CD4-positive, alpha-beta T cell (primary cell): ENCODE measurements around the gene STOX2. TPM values are rescaled to one million over a fixed set of nuclear protein-coding genes. Genes with fewer than 3 reads are reported as not detected.

Experiments
- ATAC-seq: fragments of 200-7000 bp; cut with Tn5 transposase; one replicate; pipeline ENCODE4 v1.10.0; 2022; ENCODE audit warnings: mild to moderate bottlenecking; ENCODE audit not compliant: poor library complexity
- CTCF ChIA-PET: fragments of 350-600 bp; sonication (Branson Sonifier 250); formaldehyde crosslinking; loops from one replicate; lab custom pipeline; 2021; ENCODE audit warnings: antibody characterized with exemption, inconsistent platforms; lab: Charles Lee
- POLR2A ChIA-PET: fragments of 350-600 bp; sonication (Branson Sonifier 250); formaldehyde crosslinking; loops from one replicate; lab custom pipeline; 2021; ENCODE audit warnings: antibody characterized with exemption, inconsistent platforms; lab: Charles Lee
- DNase-seq, 14 experiments: peaks; one replicate each; pipeline ENCODE4 v3.0.0-alpha.2; 2013 to 2020; ENCODE audit warnings: mixed read lengths in 2 of 14
- H3K27ac ChIP-seq, 2 donors: one replicate each; pipeline versions ENCODE4 v1.5.1 to v1.7.0; 2013; ENCODE audit warnings: low read length in 2 of 2, low read depth in 1 of 2, mild to moderate bottlenecking in 1 of 2
- H3K27me3 ChIP-seq, 2 experiments: 1 replicate in 1 of 2; 2 replicates in 1 of 2; pipeline versions ENCODE4 v1.6.1 to v1.7.0; 2013; ENCODE audit warnings: low read length in 2 of 2, control low read depth in 1 of 2, mild to moderate bottlenecking in 1 of 2, moderate library complexity in 1 of 2; ENCODE audit not compliant: insufficient read depth in 2 of 2, control insufficient read depth in 1 of 2
- H3K36me3 ChIP-seq: one replicate; pipeline ENCODE4 v1.6.1; 2013; ENCODE audit warnings: low read length, control low read depth; ENCODE audit not compliant: insufficient read depth
- H3K4me1 ChIP-seq: one replicate; pipeline ENCODE4 v1.6.1; 2013; ENCODE audit warnings: low read length, control low read depth; ENCODE audit not compliant: insufficient read depth
- H3K4me3 ChIP-seq: one replicate; pipeline ENCODE4 v1.5.1; 2013; ENCODE audit warnings: mild to moderate bottlenecking, low read length, moderate library complexity
- H3K9me3 ChIP-seq, 2 experiments: 1 replicate in 1 of 2; 2 replicates in 1 of 2; pipeline versions ENCODE4 v1.6.1 to v1.7.0; 2013; ENCODE audit warnings: low read length in 2 of 2, mild to moderate bottlenecking in 2 of 2, control low read depth in 1 of 2, moderate library complexity in 1 of 2; ENCODE audit not compliant: control insufficient read depth in 1 of 2, insufficient read depth in 1 of 2
- H3K27ac Mint-ChIP-seq: one replicate; pipeline ENCODE4 v1.8.0; 2020; ENCODE audit warnings: mixed read lengths
- H3K27me3 Mint-ChIP-seq: one replicate; pipeline ENCODE4 v1.8.0; 2021; ENCODE audit warnings: mixed read lengths
- H3K36me3 Mint-ChIP-seq: one replicate; pipeline ENCODE4 v1.8.0; 2021; ENCODE audit warnings: low read depth, mixed read lengths
- H3K4me1 Mint-ChIP-seq: one replicate; pipeline ENCODE4 v1.8.0; 2021; ENCODE audit warnings: low read depth, mixed read lengths
- H3K4me3 Mint-ChIP-seq: one replicate; pipeline ENCODE4 v1.8.0; 2020; ENCODE audit warnings: mild to moderate bottlenecking, mixed read lengths
- H3K9me3 Mint-ChIP-seq: one replicate; pipeline ENCODE4 v1.8.0; 2020; ENCODE audit warnings: mixed read lengths
- intact Hi-C, 2 experiments: fragments of 100-400 bp; cut with DNase I in 1 of 2; cut with micrococcal nuclease in 1 of 2; formaldehyde crosslinking; loops; one replicate each; pipeline versions ENCODE4 v1.15.1 to v1.9.0; 2023 to 2025; cut with DNase I, micrococcal nuclease
- total RNA-seq, 174 experiments: library from RNA in 2 of 174; stranded (reverse) in 2 of 174; gene quantifications; one replicate each; pipeline ENCODE4 v1.2.3 and lab custom pipeline; 2021 to 2026
- TF ChIP-seq, protein P1 (sequence below): fragments of 200-600 bp; IDR thresholded peaks from one replicate; pipeline ENCODE4 v1.8.0; 2022; ENCODE audit warnings: antibody characterized with exemption, mild to moderate bottlenecking

The STOX2 gene
- total RNA-seq, 2 experiments from 2014 or later, result not detected

DNA sequence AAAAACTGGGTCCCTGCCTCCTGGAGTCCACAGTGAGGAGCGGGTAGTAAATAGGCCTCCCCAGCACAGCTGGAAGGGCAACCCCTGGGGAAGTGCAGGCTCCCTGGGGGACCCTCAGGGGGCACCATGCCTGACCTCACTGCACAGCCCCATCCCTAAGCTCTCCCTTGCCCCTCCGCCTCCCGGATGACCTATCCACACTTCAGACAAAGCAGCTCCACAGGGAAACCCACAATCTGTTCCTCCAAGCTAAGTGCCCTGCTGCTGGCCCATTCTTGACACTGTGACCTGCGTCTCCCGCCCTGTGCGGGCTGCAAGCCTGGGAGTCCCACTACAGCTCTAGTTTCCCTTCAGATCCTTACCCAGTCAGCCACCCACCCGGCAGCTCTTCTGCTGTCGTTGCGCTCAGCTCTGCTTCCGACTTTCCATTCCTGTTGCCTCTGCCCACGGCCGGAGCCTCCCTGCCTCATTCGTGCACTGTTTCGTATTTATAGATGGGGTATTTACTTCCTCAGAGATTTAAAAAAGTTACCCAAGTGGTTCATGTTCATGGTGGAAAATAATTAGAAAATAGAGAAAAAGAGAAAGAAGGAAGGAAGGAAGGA is 47.0 kb upstream of the STOX2 start:
- H3K9me3 ChIP-seq, result no peaks in the 10 kb centered on the region

DNA sequence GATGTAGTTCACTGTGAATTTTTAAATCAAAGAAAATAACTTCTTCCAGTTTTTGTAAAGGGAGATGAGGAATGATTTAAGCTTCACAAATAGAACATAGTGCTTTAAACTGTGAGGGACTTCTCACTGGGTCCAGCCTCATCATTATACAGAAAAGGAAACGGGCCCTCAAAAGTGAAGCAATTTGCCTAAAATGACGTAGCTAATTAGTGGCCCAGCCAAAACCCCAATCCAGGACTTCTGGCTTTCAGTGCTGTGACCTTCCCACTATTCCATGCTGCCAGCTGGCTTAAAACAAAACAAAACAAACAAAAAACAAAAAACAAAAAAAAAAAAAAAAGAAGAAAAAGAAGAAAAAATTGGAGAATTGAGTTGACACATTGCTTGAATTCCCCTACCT is 45.0 kb upstream of the STOX2 start:
- TF ChIP-seq, protein P1, sequence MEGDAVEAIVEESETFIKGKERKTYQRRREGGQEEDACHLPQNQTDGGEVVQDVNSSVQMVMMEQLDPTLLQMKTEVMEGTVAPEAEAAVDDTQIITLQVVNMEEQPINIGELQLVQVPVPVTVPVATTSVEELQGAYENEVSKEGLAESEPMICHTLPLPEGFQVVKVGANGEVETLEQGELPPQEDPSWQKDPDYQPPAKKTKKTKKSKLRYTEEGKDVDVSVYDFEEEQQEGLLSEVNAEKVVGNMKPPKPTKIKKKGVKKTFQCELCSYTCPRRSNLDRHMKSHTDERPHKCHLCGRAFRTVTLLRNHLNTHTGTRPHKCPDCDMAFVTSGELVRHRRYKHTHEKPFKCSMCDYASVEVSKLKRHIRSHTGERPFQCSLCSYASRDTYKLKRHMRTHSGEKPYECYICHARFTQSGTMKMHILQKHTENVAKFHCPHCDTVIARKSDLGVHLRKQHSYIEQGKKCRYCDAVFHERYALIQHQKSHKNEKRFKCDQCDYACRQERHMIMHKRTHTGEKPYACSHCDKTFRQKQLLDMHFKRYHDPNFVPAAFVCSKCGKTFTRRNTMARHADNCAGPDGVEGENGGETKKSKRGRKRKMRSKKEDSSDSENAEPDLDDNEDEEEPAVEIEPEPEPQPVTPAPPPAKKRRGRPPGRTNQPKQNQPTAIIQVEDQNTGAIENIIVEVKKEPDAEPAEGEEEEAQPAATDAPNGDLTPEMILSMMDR, result no peak
- Mint-ChIP-seq H3K9me3 (no peaks in the 10 kb centered on the region), H3K27ac (no peak overlapping the region), H3K4me1 (no peaks in the 10 kb centered on the region), H3K27me3 (peaks cover 31% of the 10 kb centered on the region), H3K4me3 (no peak overlapping the region), H3K36me3 (no peaks in the 10 kb centered on the region)
- POLR2A ChIA-PET, result no interaction called here
- CTCF ChIA-PET, result interaction anchor here (0.6 kb wide), 1 partner anchor 29 kb away, joined by 3 read pairs; no protein-coding TSS in a partner anchor
- ATAC-seq (no peak), DNase-seq (no peak)
- Histone ChIP-seq H3K27ac (no peak overlapping the region), H3K36me3 (no peaks in the 10 kb centered on the region), H3K4me3 (no peak overlapping the region), H3K9me3 (no peaks in the 10 kb centered on the region), H3K27me3 (peaks cover 0 to 12% of the 10 kb centered on the region in 2 experiments), H3K4me1 (no peaks in the 10 kb centered on the region)
- intact Hi-C loops, result no loop called here

More for the DNA sequence above, 47.0 kb upstream of the STOX2 start:
- TF ChIP-seq, protein P1, result no peak
- CTCF ChIA-PET, result no interaction called here
- DNase-seq (no peak), ATAC-seq (no peak)
- Mint-ChIP-seq H3K36me3 (no peaks in the 10 kb centered on the region), H3K27ac (no peak overlapping the region), H3K4me3 (no peak overlapping the region), H3K4me1 (no peaks in the 10 kb centered on the region), H3K27me3 (peaks cover 31% of the 10 kb centered on the region), H3K9me3 (no peaks in the 10 kb centered on the region)
- no peaks in the 10 kb centered on the region for H3K36me3 ChIP-seq
- no peak overlapping the region for H3K27ac ChIP-seq
- intact Hi-C loops, result no loop called here
- no peaks in the 10 kb centered on the region for H3K4me1 ChIP-seq
- POLR2A ChIA-PET, result no interaction called here
- H3K4me3 ChIP-seq, result no peak overlapping the region
- H3K27me3 ChIP-seq, result peaks cover 0 to 10% of the 10 kb centered on the region in 2 experiments

DNA sequence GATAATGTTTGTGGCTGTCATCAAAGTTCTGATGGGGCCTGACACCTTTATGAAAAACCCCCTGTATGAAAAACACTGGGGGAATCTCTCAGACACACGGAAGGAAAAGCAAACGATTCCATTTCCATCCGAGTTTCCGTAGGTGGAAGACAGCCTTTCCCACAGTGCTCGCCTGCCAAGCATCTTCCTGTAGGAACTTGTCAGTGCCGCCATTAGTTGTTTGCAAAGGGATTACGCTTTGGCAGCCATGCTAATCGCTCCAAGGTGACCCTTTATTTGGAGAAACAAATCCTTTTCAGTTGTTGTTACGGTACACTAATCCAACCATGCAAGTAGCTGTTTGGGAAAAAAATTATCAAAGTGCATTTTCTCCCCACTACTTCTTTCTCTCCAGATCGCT is 44.4 kb upstream of the STOX2 start:
- Histone ChIP-seq H3K9me3 (no peaks in the 10 kb centered on the region), H3K27me3 (peaks cover 0 to 12% of the 10 kb centered on the region in 2 experiments), H3K4me3 (no peak overlapping the region), H3K27ac (no peak overlapping the region), H3K4me1 (no peaks in the 10 kb centered on the region), H3K36me3 (no peaks in the 10 kb centered on the region)
- Mint-ChIP-seq H3K27ac (no peak overlapping the region), H3K9me3 (no peaks in the 10 kb centered on the region), H3K36me3 (no peaks in the 10 kb centered on the region), H3K4me1 (no peaks in the 10 kb centered on the region), H3K27me3 (peaks cover 31% of the 10 kb centered on the region), H3K4me3 (no peak overlapping the region)
- intact Hi-C loops, result no loop called here
- POLR2A ChIA-PET, result no interaction called here
- DNase-seq (no peak), ATAC-seq (no peak)
- CTCF ChIA-PET, result no interaction called here
- TF ChIP-seq, protein P1, result no peak
